GM19438 (cell line): ENCODE data around the gene AURKA.

Source experiments
- ATAC-seq: cut with Tn5 transposase; IDR thresholded peaks from one replicate; pipeline ENCODE4 v1.9.1; 2021; ENCODE audit warnings: low read depth; ENCODE audit not compliant: unreplicated experiment

The AURKA gene

DNA sequence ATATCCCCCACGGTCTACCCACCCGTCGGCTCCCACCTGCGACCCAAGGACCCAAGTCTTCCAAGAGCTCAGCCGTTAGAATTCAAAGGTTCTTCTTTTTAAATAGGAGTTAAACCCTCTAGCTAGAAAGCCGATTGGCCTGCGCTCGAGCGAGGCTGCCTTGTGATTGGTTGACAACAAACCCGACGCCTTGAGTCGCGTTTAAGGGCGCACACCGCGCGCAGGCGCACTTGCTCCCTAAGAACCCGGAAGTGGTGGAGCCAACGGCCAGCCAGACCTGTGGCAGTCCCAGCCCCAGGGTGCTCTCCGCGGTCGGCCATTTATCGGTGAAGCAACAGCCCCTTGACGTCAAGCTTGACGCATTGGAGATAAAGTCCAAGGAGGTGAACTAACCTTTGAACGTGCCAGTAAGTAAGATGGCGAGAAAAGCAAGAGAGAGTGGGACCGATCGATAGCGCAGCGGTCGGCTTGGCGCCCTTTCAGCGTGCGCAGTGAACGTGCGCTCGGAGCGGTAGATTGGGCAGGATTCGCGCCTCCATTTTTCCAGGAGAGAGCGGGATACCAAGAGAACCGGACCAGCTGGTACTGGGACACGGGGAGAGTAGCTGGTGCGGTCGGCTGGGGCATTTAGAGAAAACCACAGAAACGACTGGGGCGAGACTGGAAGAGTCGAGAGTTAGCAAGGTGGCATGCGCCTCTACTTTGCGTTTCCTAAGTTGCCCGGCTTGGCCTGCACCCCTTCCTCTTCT is at the start of gene AURKA, which contains the start of gene CSTF1:
AURKA (minus strand) TSS at position 84 of the 749 bp plus-strand sequence. CDS start 4,018 bp downstream, outside the sequence.
CSTF1 (plus strand) TSS at position 514 of the 749 bp plus-strand sequence. CDS start 2,908 bp downstream, outside the sequence.
- ATAC-seq: peak; percentile 88

DNA sequence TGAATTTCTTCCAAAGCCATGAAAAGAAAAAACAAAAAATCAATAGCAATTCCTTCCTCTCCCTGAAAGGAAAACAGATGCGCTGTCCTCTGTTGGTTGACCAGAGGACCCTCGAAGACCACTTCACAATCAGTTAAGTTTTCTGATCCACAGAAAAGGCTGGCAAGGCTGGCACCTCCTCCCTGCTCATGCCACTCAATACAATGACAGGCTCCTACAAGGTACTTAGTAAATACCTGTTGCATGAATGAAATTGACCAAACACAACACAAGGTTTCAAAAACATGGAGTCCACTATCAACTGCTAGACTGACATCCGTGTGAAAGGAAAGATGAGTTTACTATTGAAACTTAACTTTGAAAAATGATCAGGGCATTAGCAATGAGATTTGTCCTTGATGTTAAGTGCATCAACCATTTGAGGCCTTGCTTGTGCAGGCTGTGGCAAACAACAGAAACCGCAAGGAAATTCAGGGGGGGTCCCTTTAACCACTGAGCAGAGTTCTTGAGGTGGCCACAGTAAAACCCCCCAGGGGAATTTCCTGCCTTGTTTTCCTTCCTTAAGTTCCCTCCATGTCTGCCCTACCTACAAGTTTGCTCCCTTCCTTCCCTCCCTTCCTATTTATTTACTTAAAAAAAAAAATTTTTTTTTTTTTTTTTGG is 48.5 kb upstream of the AURKA start:
- no peak for ATAC-seq

GRCh38 chr20:56439771-56440291 is 47.8 kb upstream of the AURKA start:
- no peak for ATAC-seq

DNA sequence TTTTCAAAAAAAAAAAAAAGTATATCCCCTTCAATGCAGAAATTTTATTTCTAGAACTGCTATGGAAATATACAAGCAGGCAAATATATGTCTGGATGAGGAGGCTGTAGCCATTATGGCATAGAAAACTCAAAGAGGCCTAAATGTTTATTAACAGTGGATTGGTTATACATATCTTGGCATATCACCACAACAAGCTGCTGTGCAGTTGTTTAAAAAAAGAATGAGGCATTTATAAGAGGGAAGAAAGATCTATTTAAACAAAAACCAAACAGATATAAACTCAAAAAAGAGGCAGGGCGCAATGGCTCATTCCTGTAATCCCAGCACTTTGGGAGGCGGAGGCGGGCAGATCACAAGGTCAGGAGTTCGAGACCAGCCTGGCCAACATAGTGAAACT is 46.3 kb upstream of the AURKA start:
- ATAC-seq: no peak

- ATAC-seq: no peak
Observed at GRCh38 chr20:56437196-56437960, 45.4 kb upstream of the AURKA start.

- no peak for ATAC-seq
Observed at GRCh38 chr20:56433880-56434255, 41.9 kb upstream of the AURKA start.

- ATAC-seq: no peak
Observed at GRCh38 chr20:56433221-56433879, 41.3 kb upstream of the AURKA start.

DNA sequence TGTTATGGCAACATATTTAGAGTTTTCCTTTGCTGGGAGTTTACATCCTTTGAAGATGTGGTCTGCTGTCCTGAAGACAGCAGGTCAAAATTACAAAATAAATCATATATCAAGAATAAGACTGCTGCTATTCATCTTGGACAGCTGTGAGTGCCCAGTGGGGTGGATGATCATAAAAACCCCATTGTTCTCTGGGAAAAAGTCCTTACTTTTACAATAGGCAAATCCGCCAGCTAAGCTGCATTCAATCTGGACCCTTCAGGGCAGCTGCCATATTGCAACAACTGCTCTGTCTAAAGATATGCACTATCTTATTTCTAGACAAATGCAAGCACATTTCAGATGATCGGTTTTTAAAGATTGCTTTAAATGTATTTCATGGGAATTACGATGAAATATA is 39.5 kb upstream of the AURKA start:
- no peak for ATAC-seq

DNA sequence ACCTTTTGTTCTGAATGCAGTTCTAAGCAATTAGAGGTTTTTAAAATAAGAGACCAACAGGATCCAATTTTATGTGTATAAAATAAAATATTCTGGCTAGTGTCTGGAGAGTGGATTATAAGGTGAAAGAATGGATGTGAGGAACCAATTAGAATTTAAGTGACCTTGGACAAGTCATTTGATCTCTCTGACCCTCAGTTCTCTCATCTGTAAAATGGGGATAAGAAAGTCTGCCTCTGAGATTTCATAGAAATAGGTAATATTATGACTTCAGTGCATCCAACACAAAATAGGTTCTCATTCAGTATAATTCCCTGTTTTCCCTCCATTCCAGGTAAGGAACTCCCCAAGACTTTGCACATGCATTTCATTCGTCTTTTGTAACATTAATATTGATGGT is 38.9 kb upstream of the AURKA start:
- no peak for ATAC-seq

- no peak for ATAC-seq
Observed at GRCh38 chr20:56430461-56430860, 38.4 kb upstream of the AURKA start.

DNA sequence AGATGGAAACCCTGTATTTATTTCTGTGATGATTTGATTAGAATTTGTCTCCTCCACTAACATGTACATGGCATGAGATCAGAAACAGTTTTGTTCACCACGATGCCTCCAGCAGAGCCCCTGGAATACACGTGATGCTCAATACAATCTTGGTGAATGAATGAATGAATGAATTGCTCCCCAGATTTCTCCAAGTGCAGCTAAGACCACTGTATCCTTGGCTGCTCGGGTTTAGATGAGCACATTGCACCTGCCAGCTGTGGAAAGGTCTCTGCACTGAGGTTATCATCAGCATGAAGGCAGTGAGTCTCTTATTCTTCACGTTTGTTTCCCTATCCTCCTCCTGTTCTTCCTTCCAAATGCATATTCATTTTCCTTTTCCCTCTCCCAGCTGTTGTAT is 37.9 kb upstream of the AURKA start:
- ATAC-seq: no peak

GRCh38 chr20:56429502-56429901 is 37.5 kb upstream of the AURKA start:
- ATAC-seq: no peak

DNA sequence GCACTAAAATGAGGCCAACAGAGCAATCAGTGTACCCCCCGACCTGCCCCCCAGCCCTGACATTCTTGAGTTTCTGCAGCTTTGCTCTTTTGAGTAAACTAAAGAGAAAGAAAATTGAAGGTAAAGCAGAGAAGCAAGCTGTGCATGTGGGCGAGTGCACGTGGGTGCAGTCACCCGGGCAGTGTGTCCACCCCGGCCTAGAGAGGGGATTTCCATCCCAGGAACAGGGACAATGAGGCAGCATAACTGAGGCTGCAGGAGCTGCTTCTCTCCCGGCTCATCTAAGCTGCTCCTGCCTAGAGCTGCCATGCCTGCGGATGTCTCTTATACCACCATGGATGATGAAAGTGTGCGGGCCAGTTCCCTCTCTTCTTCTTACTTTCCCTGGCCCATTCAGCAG is 36.9 kb upstream of the AURKA start:
- ATAC-seq: no peak

GRCh38 chr20:56428410-56428809 is 36.4 kb upstream of the AURKA start:
- no peak for ATAC-seq

- ATAC-seq: no peak
Observed at GRCh38 chr20:56427797-56428196, 35.8 kb upstream of the AURKA start.

GRCh38 chr20:56426926-56427325 is 34.9 kb upstream of the AURKA start:
- ATAC-seq: no peak

DNA sequence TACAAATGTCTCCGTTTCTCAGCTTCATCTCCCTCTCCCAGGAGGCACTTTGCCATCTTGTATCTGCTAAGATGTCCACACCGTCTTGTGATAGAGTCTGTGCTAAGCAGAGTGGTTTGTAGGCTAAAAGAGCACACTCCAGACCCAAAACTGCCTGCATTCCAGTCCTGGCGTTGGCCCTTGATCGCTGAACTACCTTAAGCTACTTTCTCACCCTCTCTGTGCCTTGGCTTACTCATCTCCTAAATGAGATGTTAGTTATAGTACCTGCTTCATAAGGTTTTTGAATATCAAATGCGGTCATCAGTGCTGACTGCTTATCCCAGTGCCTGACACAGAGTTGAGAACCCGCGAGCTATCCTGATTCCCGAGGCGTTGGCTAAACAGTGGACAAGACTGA is 34.0 kb upstream of the AURKA start:
- no peak for ATAC-seq

DNA sequence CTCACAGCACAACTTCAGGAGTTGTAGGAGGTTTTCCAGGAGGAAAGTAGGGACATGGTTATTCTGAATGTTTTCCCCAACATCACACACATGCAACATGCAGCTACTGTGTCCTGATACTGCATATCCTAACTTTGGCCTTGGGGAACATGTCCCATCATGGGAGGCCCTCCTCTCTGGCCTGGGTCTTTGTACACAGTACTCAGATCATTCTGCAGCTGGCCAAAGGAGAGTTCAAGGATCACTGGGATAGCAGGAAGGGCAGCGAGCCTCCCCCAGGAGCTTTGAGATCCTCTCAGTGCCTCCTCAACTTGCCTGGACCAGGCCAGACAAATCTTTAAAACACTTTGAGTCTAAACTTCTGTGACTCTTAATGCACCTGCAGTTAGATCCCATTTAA is 32.9 kb upstream of the AURKA start:
- no peak for ATAC-seq

DNA sequence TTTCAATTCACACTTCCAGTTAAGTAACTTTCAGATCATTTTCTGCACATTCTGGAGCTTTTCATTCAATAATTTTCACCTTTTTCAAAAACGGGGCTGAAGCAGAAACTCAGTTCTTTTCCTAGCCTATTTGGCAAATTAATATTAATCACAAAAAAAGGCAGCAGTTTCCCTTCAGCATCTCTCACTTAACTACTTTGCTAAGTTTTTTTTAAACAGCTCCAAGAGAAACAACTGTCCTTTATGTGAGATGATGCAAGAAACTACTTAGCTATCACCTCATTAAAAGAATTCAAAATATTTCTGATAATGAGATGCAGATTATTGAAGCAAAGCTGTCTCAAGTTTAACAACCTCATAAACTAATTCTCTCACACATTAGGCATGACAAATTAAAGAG is 31.9 kb upstream of the AURKA start:
- ATAC-seq: no peak

DNA sequence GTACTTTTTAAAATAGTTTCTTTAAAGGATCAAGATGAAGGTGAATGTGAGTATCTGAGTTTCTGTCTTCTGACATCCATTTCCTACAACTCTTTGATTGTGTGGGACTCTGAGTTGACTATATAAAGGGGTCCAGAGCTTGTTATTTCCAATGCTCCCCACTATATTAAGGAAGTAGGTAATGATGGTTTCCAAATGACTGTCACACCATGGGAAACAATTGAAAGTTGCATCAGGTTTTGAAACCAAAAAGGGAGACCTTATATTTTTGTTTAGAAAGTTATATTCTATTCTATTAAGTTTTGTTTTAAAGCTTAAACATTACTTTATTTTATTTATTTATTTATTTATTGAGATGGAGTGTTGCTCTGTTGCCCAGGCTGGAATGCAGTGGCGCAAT is 31.2 kb upstream of the AURKA start:
- ATAC-seq: no peak

DNA sequence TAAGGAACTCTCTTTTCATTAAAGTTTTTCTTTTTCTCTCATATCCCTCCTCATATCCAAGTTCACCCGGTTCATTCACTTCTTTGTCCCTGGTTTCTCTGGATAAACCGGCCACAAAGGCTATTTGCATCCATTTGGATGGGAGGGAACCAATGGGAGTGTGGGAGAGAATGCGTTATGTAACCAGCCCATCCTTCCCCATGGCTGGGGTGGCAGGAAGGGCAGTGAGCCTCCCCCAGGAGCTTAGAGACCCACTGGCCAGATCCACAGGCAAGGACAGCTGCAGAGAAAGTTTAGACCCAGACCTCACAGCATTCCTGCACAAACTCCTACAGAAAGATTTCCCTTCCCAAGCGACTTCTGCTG is 30.8 kb upstream of the AURKA start:
- no peak for ATAC-seq
